Peyer's patch (tissue), 4 donors: ENCODE measurements around the gene ELFN1.

Experiments
- CTCF ChIP-seq, 6 experiments: fragments of 450-650 bp in 4 of 6; fragments of 200-600 bp in 2 of 6; sonication (generic) in 1 of 6; IDR thresholded peaks; one replicate each; pipeline ENCODE4 v1.5.1; 2017 to 2019; ENCODE audit warnings: antibody characterized with exemption in 6 of 6, mild to moderate bottlenecking in 3 of 6, moderate library complexity in 1 of 6
- POLR2A ChIP-seq, 2 donors: fragments of 450-650 bp; IDR thresholded peaks; one replicate each; pipeline ENCODE4 v1.5.1; 2017; ENCODE audit warnings: antibody characterized with exemption in 2 of 2, mild to moderate bottlenecking in 2 of 2, moderate library complexity in 2 of 2

DNA sequence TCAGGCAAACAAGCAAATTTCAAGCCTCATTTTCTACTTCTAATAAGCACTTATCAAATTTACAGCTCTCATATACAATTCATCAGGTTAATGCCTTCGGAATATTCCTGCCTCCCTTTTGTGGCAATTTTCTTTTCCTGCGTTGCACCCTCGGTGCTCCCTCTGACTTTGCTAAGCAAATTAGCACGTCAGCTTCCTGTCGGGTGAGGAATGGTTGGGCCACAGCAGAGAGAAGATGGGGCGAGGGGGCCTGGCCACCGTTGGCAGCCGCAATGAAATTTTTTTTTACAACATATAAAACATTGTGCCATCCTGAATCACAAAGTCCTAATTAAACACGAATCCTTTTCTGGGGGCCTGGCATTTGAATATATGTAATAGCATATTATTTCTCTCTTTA, 28.1 kb downstream of the ELFN1 start:
- TF ChIP-seq CTCF (IDR thresholded peaks at IDR 0.05) (no peak), POLR2A (IDR thresholded peaks at IDR 0.05) (no peak)
